Smooth muscle cell (in vitro differentiated cells): Measurements from ENCODE around the gene SURF2. TPM values are rescaled to one million over a fixed set of nuclear protein-coding genes. Genes with fewer than 3 reads are reported as not detected.

Experiments
- DNase-seq: peaks from one replicate; lab custom pipeline; 2025; ENCODE audit not compliant: unreplicated experiment; lab: John Stamatoyannopoulos, UW
- H2AFZ ChIP-seq: fragments of 200-600 bp; sonication (generic); 2 replicates; pipeline ENCODE4 v1.6.0; 2016; ENCODE audit warnings: antibody characterized with exemption, low read depth, mild to moderate bottlenecking
- H3F3A ChIP-seq: fragments of 200-600 bp; sonication (generic); 2 replicates; pipeline ENCODE4 v1.6.0; 2017; ENCODE audit warnings: antibody characterized with exemption, low read depth
- H3K27ac ChIP-seq: fragments of 200-600 bp; sonication (generic); 2 replicates; pipeline ENCODE4 v1.5.1; 2016; ENCODE audit warnings: low read depth, mild to moderate bottlenecking
- H3K27me3 ChIP-seq: fragments of 200-600 bp; sonication (generic); 2 replicates; pipeline ENCODE4 v1.6.1; 2016; ENCODE audit warnings: low read depth, mild to moderate bottlenecking
- H3K36me3 ChIP-seq: fragments of 200-600 bp; sonication (generic); 2 replicates; pipeline ENCODE4 v1.5.1; 2016; ENCODE audit warnings: low read depth
- H3K4me1 ChIP-seq: fragments of 200-600 bp; sonication (generic); 2 replicates; pipeline ENCODE4 v1.5.1; 2016; ENCODE audit warnings: low read depth
- H3K4me2 ChIP-seq: fragments of 200-600 bp; sonication (generic); 2 replicates; pipeline ENCODE4 v1.6.0; 2016; ENCODE audit warnings: mild to moderate bottlenecking
- H3K4me3 ChIP-seq: fragments of 200-600 bp; sonication (generic); 2 replicates; pipeline ENCODE4 v1.5.1; 2016; ENCODE audit warnings: mild to moderate bottlenecking
- H3K79me2 ChIP-seq: fragments of 200-600 bp; sonication (generic); 2 replicates; pipeline ENCODE4 v1.6.0; 2016; ENCODE audit warnings: low read depth, mild to moderate bottlenecking
- H3K9ac ChIP-seq: fragments of 200-600 bp; sonication (generic); 2 replicates; pipeline ENCODE4 v1.6.0; 2016; ENCODE audit warnings: low read depth
- H3K9me3 ChIP-seq: fragments of 200-600 bp; sonication (generic); replicated peaks from 2 replicates; pipeline ENCODE4 v1.5.1; 2016; ENCODE audit warnings: low read depth
- H4K20me1 ChIP-seq: fragments of 200-600 bp; sonication (generic); 2 replicates; pipeline ENCODE4 v1.6.0; 2016; ENCODE audit warnings: low read depth
- WGBS: methylation state at CpG from one replicate; pipeline ENCODE4 v1.1.7; 2016; ENCODE audit warnings: low lambda C conversion rate; 5-methylcytosine and 5-hydroxymethylcytosine counted together
- polyA plus RNA-seq: library from polyadenylated mRNA; unstranded; fragments of >200 nt; fragmentation: Nextera tagmentation; extraction: Ambion mirVana; gene quantifications from 2 replicates; pipeline ENCODE4 v1.2.1, GENCODE V29; 2016
- total RNA-seq: library from RNA; depleted of rRNA; stranded (reverse); fragments of >200 nt; gene quantifications from 2 replicates; pipeline ENCODE4 v1.2.3, GENCODE V29; 2014
- TF ChIP-seq, protein P1 (sequence below): fragments of 200-600 bp; sonication (generic); IDR thresholded peaks from 2 replicates; pipeline ENCODE4 v1.5.1; 2017; ENCODE audit warnings: borderline replicate concordance, mild to moderate bottlenecking, antibody characterized with exemption; ENCODE audit not compliant: insufficient read depth, poor library complexity, severe bottlenecking

Gene SURF2
- total and polyA plus RNA-seq, 2 experiments from 2014 or later, result 11.4 to 21.4 TPM

DNA sequence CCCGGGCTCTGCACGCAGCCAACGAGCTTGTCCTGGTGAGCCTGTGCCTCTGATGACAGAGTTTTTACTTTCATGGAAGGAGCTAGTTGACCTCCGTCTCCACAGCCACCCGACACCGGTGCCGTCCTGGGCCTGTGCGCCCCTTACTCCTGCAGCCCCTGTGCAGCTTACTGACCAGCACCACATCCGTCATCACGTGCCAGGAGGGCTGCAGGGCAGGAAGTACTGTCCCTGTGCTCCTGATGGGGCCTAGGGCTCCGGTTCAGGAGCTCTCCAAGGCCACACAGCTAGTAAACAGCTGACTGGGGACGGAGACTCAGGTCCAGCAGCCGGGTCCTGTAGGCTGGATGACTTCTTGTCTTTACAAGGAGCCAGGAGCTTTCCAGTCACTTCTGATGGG, 30.0 kb downstream of the SURF2 start:
- H3K27ac ChIP-seq, result no peak overlapping the region
- no peaks in the 10 kb centered on the region for H4K20me1 ChIP-seq
- no peak overlapping the region for H2AFZ ChIP-seq
- no peak overlapping the region for H3K4me2 ChIP-seq
- no peaks in the 10 kb centered on the region for H3K4me1 ChIP-seq
- no peaks in the 10 kb centered on the region for H3K79me2 ChIP-seq
- TF ChIP-seq, protein P1, sequence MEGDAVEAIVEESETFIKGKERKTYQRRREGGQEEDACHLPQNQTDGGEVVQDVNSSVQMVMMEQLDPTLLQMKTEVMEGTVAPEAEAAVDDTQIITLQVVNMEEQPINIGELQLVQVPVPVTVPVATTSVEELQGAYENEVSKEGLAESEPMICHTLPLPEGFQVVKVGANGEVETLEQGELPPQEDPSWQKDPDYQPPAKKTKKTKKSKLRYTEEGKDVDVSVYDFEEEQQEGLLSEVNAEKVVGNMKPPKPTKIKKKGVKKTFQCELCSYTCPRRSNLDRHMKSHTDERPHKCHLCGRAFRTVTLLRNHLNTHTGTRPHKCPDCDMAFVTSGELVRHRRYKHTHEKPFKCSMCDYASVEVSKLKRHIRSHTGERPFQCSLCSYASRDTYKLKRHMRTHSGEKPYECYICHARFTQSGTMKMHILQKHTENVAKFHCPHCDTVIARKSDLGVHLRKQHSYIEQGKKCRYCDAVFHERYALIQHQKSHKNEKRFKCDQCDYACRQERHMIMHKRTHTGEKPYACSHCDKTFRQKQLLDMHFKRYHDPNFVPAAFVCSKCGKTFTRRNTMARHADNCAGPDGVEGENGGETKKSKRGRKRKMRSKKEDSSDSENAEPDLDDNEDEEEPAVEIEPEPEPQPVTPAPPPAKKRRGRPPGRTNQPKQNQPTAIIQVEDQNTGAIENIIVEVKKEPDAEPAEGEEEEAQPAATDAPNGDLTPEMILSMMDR, result no peak
- no peak for DNase-seq
- no peak overlapping the region for H3K9ac ChIP-seq
- H3K9me3 ChIP-seq, result no peaks in the 10 kb centered on the region
- no peaks in the 10 kb centered on the region for H3F3A ChIP-seq
- no peaks in the 10 kb centered on the region for H3K36me3 ChIP-seq
- H3K4me3 ChIP-seq, result no peak overlapping the region
- WGBS, result 89% methylated on average over 13 of the region's 13 CpGs
- no peaks in the 10 kb centered on the region for H3K27me3 ChIP-seq

DNA sequence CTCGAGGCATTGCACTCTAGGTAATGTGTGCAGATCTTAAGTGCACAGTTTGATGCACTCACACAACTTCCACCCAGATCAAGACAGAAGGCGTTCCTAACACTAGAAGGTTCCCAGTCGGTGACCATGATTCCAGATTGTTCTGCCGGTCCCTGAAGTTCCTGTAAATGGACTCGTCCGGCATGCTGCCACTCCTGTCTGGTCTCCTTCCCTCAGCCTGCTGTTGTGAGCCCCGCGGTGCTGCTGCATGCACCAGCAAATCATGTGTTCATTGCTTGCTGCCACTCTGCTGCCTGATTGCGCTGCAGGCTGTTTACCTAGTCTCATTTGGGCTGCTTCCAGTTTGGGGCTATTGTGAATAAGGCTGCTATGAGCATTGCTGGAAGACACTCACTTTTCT, 31.3 kb downstream of the SURF2 start:
- Histone ChIP-seq H3K4me3 (no peak overlapping the region), H3F3A (no peaks in the 10 kb centered on the region), H3K9ac (no peak overlapping the region), H3K36me3 (no peaks in the 10 kb centered on the region), H3K27me3 (no peaks in the 10 kb centered on the region), H2AFZ (no peak overlapping the region), H3K9me3 (no peaks in the 10 kb centered on the region), H3K79me2 (no peaks in the 10 kb centered on the region), H3K4me2 (no peak overlapping the region), H3K4me1 (no peaks in the 10 kb centered on the region), H3K27ac (no peak overlapping the region), H4K20me1 (no peaks in the 10 kb centered on the region)
- 86% methylated on average over 9 of the region's 9 CpGs for WGBS
- no peak for DNase-seq
- TF ChIP-seq, protein P1, result no peak

DNA sequence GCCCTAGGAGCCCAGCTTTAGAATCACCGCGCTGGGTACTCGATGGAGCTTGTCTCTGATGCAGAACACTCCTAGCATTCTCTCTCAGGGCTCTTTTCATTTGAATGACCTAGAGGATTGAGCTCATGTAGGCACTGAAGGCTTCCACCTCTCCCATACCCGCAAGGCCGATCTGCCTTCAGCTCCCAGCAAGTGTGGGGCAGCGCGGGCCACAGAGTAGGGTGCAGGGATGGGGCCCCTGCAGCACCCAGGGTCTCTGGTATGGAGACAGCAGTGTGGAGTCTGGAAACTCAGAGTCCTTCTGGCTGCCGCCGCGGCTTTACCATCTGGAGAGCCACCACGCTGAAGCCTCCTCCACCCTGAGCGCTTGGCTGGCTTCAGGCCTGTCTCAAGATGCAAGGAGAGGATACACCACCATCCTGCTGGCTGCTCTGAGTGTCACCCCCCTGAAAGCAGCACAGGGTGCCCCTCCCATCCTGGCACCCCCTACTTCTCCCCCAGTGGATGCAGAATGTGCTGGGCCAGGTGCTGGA, 32.7 kb downstream of the SURF2 start:
- H3K4me2 ChIP-seq, result no peak overlapping the region

DNA sequence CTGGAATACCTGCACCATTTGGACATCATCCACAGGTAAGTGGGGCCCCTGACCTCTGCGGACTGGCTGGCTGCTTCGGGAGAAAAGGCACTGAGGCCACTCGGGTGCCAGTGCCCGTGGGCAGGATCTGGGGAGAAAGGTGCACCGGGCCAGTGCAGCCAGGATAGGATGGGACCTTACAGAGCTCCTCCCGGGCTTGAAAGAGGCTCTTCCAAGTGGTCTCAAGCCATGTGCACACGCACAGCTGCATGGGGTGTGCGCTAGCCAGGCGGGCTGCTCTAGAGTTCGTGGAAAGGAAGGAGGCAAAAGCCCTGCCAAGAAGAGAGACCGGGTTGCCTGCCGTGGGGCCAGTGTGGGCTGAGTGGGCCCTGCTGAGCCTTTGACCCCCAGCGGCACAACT, 33.2 kb downstream of the SURF2 start:
- no peak overlapping the region for H2AFZ ChIP-seq
- H3K79me2 ChIP-seq, result no peaks in the 10 kb centered on the region
- no peak overlapping the region for H3K27ac ChIP-seq
- H3K36me3 ChIP-seq, result no peaks in the 10 kb centered on the region
- H4K20me1 ChIP-seq, result no peaks in the 10 kb centered on the region
- H3K9ac ChIP-seq, result no peak overlapping the region
- H3K4me2 ChIP-seq, result no peak overlapping the region
- H3K9me3 ChIP-seq, result no peaks in the 10 kb centered on the region
- H3F3A ChIP-seq, result no peaks in the 10 kb centered on the region
- TF ChIP-seq, protein P1, result no peak
- no peak for DNase-seq
- WGBS, result 94% methylated on average over 13 of the region's 13 CpGs
- no peak overlapping the region for H3K4me3 ChIP-seq
- no peaks in the 10 kb centered on the region for H3K27me3 ChIP-seq
- H3K4me1 ChIP-seq, result no peaks in the 10 kb centered on the region

More for the DNA sequence above, 32.7 kb downstream of the SURF2 start:
- H3K4me3 ChIP-seq, result no peak overlapping the region
- WGBS, result 96% methylated on average over 12 of the region's 12 CpGs
- no peaks in the 10 kb centered on the region for H3K9me3 ChIP-seq
- no peak overlapping the region for H3K9ac ChIP-seq
- H2AFZ ChIP-seq, result no peak overlapping the region
- H3K79me2 ChIP-seq, result no peaks in the 10 kb centered on the region
- H4K20me1 ChIP-seq, result no peaks in the 10 kb centered on the region
- H3K27ac ChIP-seq, result no peak overlapping the region
- H3K4me1 ChIP-seq, result no peaks in the 10 kb centered on the region
- H3F3A ChIP-seq, result no peaks in the 10 kb centered on the region
- H3K27me3 ChIP-seq, result no peaks in the 10 kb centered on the region
- H3K36me3 ChIP-seq, result no peaks in the 10 kb centered on the region
- DNase-seq, result no peak
- TF ChIP-seq, protein P1, result no peak
